Activated naive CD8-positive, alpha-beta T cell treated with anti-CD3 and anti-CD28 coated beads, Interleukin-2, amount 50 U/mL, for 16 hours (primary cell): ENCODE results near the gene TEX11.
"Not testable (repeated sequence)": the region's sequence is repeated elsewhere in the genome, so short reads cannot be mapped to it uniquely, and the experiment has no call there.

Experiments used
- DNase-seq: peaks from one replicate; pipeline ENCODE4 v3.0.0-alpha.2; 2020; ENCODE audit warnings: low read depth, low spot score

Gene TEX11

GRCh38 chrX:70755850-70756249, 152.7 kb downstream of the TEX11 start:
- peak; percentile 7 for DNase-seq

- no peak for DNase-seq
Measured at GRCh38 chrX:70754169-70754848, 154.2 kb downstream of the TEX11 start.

DNA sequence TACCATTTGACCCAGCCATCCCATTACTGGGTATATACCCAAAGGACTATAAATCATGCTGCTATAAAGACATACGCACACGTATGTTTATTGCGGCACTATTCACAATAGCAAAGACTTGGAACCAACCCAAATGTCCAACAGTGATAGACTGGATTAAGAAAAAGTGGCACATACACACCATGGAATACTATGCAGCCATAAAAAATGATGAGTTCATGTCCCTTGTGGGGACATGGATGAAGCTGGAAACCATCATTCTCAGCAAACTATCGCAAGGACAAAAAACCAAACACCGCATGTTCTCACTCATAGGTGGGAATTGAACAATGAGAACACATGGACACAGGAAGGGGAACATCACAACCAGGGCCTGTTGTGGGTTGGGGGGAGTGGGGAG, 174.7 kb downstream of the TEX11 start:
- not testable (repeated sequence) for DNase-seq

- DNase-seq: not testable (repeated sequence)
Measured at GRCh38 chrX:70727961-70728360, 180.6 kb downstream of the TEX11 start.

DNA sequence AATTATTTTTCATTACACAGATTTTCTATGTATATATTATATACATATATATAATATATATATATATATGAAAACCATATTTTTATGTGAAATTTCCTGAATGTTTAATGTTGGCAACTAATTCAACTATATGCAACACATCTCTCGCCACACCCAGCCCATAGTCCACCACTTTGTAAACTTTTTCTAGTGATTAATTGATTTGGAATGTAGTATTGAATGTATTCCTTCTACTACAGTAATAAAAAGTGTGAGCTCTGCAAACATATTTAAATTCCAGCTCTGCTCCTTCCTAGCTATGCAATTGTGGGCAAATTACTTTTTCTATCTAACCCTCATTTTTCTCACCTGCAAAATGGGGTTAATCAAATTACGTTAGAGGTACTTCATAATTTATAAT, 187.8 kb downstream of the TEX11 start:
- no peak for DNase-seq

- DNase-seq: not testable (repeated sequence)
Measured at GRCh38 chrX:70711336-70711735, 197.2 kb downstream of the TEX11 start.

DNA sequence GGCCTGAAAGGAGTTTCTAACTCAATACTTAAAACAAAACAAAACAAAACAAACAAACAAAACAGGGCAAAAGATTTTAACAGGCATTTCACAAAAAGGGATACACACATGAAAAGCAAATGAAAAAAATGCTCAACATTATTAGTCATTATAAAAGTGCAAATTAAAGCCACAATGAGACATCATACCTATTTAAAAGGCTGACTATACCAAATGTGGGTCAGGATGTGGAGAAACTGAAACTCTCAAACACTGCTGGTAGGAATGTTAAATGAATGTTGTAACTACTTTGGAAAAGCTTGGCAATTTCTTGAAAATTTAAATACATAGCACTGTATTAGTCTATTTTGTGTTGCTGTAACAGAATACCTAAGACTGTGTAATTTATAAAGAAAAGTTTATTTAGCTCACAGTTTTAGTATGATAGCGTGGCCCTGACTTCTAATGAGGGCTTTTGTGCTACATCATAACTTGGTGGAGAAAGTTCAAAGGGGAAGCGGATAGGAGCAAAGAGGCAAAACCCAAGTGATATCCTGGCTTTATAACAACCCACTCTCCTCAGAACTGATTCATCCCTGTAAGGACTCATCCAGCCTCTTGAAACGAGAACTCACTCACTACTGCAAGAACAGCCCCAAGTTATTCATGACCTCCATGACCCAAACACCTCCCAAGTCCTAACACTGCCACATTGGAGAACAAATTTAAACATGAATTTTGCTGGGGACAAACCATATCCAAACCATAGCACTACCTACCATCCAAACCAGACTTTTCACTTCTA, 214.0 kb downstream of the TEX11 start:
- DNase-seq: no peak

DNA sequence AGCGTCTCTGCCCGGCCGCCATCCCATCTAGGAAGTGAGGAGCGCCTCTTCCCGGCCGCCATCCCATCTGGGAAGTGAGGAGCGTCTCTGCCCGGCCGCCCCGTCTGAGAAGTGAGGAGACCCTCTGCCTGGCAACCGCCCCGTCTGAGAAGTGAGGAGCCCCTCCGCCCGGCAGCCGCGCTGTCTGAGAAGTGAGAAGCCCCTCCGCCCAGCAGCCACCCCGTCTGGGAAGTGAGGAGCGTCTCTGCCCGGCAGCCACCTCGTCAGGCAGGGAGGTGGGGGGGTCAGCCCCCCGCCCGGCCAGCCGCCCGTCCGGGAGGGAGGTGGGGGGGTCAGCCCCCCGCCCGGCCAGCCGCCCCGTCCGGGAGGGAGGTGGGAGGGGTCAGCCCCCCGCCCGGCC, 229.1 kb downstream of the TEX11 start:
- not testable (repeated sequence) for DNase-seq

GRCh38 chrX:70675284-70675683, 233.2 kb downstream of the TEX11 start:
- DNase-seq: no peak

GRCh38 chrX:70672326-70672725, 236.2 kb downstream of the TEX11 start:
- DNase-seq: no peak

GRCh38 chrX:70669120-70669519, 239.4 kb downstream of the TEX11 start:
- DNase-seq: no peak

DNA sequence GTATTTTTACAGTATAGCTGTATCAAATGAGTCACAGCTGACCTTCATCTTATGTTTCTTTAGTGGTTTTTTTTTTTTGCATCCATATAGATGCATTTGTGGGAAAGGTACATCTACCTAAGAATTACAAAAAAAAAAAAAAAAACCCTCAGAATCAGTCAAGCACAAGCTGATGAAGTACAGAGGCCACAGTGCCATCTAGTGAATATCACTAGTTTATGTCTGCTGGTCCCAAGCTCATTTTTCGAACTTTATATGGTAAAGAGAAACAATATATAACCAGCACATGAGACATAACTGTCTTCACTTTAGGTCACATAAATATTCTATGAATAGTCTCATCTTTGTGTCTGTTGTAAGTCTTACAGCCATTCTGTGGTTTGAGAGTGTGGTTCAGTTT, 243.8 kb downstream of the TEX11 start:
- no peak for DNase-seq

DNA sequence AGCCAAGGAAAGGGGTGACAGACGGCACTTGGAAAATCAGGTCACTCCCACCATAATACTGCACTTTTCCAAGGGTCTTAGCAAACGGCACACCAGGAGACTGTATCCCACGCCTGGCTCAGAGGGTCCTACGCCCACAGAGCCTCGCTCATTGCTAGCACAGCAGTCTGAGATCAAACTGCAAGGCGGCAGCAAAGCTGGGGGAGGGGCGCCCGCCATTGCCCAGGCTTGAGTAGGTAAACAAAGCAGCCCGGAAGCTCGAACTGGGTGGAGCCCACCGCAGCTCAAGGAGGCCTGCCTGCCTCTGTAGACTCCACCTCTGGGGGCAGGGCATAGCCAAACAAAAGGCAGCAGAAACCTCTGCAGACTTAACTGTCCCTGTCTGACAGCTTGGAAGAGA, 247.4 kb downstream of the TEX11 start:
- DNase-seq: not testable (repeated sequence)

GRCh38 chrX:70657546-70657945, 251.0 kb downstream of the TEX11 start:
- DNase-seq: not testable (repeated sequence)

- DNase-seq: no peak
Measured at GRCh38 chrX:70656304-70656703, 252.2 kb downstream of the TEX11 start.

- not testable (repeated sequence) for DNase-seq
Measured at GRCh38 chrX:70647910-70648309, 260.6 kb downstream of the TEX11 start.

- no peak for DNase-seq
Measured at GRCh38 chrX:70636218-70636617, 272.3 kb downstream of the TEX11 start.

DNA sequence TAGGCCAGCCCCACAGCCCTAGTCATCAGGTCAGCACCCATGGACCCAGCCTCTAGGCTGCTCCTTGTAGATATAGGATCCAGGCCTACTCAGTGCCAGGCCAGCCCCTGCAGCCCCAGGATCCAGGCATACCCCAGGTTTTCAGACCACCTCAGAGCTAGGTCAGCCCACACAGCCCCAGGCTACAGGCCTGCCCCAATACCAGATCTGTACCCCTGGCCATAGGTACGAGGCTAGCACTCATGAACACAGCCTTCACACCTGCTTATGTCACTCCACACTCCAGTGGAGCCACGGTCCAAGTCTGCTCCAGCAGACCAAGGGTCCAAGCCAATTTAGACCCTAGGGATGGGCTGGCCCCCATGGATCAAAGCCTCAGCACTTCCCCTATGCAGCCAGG, 272.8 kb downstream of the TEX11 start:
- no peak for DNase-seq

DNA sequence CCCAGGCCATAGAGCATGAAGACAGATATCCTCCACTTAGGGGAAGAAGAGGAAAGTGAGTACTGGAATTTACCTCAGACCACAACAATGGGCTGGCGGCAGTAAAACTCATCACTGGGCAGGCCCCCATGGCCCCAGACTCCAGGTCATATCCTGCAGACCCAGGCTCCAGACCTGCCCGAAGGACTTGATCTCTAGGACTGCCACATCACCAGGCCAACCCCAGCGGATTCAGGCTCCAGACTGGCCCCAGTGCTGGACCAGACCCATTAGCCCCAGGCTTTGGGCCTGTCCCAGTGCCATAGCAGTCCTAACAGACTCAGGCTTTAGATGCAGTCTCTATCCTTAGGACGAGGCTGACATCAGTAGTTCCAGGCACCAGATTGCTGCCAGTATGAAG, 273.3 kb downstream of the TEX11 start:
- no peak for DNase-seq

DNA sequence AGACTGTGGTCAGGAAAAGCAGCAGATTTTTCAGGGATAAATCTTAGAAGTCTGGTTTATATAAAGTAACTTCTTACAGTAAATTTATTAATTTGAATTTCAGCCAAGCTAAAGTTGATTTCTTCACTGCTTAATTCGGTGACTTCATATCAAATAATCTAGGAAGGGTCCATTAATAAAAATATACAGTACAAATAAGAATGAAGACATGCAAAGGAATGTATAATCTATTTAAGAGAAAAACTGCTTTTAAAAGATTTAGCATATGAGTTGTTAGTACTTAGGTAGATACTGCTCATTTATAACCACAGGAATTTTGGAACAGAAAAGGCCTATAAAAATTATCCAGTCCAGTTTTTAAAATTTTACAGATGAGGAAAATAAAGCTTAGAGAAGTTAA, 286.8 kb downstream of the TEX11 start:
- DNase-seq: no peak

GRCh38 chrX:70618467-70618866, 290.0 kb downstream of the TEX11 start:
- DNase-seq: no peak

- DNase-seq: no peak
Measured at GRCh38 chrX:70613295-70613694, 295.2 kb downstream of the TEX11 start.

DNA sequence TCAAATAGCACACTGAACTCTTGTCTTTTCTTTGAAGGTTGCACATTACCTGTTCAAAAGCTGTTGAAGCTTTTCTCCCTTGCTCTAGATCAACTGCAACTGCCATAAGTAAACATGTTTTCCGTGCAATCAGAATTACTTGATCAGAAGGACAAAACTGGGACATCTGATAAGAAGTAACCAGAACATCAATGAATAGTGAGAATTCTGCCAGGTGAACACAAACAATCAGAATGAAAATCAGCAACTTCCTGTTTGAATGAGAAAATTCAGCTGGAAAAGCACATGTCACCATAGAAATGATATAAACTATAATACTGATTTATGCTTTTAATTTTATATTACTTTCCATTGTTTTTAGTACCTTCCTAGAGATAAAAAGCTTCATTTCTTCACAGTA, 303.2 kb downstream of the TEX11 start:
- no peak for DNase-seq
